Renal pelvis (tissue), 12 donors: ENCODE data around the gene PEX12. TPM values are rescaled to one million over a fixed set of nuclear protein-coding genes. Genes with fewer than 3 reads are reported as not detected.
"Not testable (repeated sequence)": the region's sequence is repeated elsewhere in the genome, so short reads cannot be mapped to it uniquely, and the experiment has no call there.

Source experiments
- DNase-seq: peaks from one replicate; pipeline ENCODE4 v3.0.0-alpha.2; 2013
- long read RNA-seq, 16 experiments: transcript quantifications; one replicate each; lab custom pipeline, GENCODE V29; 2026
- polyA plus RNA-seq, 3 donors: library from polyadenylated mRNA; unstranded; fragments of 120-200 nt; gene quantifications; one replicate each; pipeline ENCODE4 v1.2.1, GENCODE V29; 2013; ENCODE audit not compliant: insufficient read length in 3 of 3

The PEX12 gene
- 10 to 100 TPM; 10.3 to 11.5 (median 11.0) TPM for polyA plus RNA-seq
- long read RNA-seq, donor 1: 0 reads
- long read RNA-seq, donor 2, partial matches to known transcripts: 0 of 3 reads
- long read RNA-seq, donor 2, other reads (novel, unspliced or antisense): 0 of 3 reads
- long read RNA-seq, donor 3, partial matches to known transcripts: 26 of 35 reads
- long read RNA-seq, donor 3, other reads (novel, unspliced or antisense): 7 of 35 reads
- long read RNA-seq, donor 4, partial matches to known transcripts: 0 of 4 reads
- long read RNA-seq, donor 4, other reads (novel, unspliced or antisense): 0 of 4 reads
- long read RNA-seq, donor 5, partial matches to known transcripts: 0 of 1 reads
- long read RNA-seq, donor 5, other reads (novel, unspliced or antisense): 0 of 1 reads
- long read RNA-seq, donor 6, partial matches to known transcripts: 0 of 3 reads
- long read RNA-seq, donor 6, other reads (novel, unspliced or antisense): 0 of 3 reads
- long read RNA-seq, donor 7, transcript PEX12-201 (3 exons, 2,675 nt): major isoform, 5 of 5 reads
- long read RNA-seq, donor 7, partial matches to known transcripts: 0 of 5 reads
- long read RNA-seq, donor 7, other reads (novel, unspliced or antisense): 0 of 5 reads
- long read RNA-seq, donor 8, partial matches to known transcripts: 0 of 2 reads
- long read RNA-seq, donor 8, other reads (novel, unspliced or antisense): 0 of 2 reads
- long read RNA-seq, donor 9, partial matches to known transcripts: 0 of 2 reads
- long read RNA-seq, donor 9, other reads (novel, unspliced or antisense): 0 of 2 reads
- long read RNA-seq, donor 10, partial matches to known transcripts: 0 of 4 reads
- long read RNA-seq, donor 10, other reads (novel, unspliced or antisense): 0 of 4 reads
- long read RNA-seq, donor 11, partial matches to known transcripts: 0 of 1 reads
- long read RNA-seq, donor 11, other reads (novel, unspliced or antisense): 0 of 1 reads
- long read RNA-seq, donor 12, partial matches to known transcripts: 0 of 3 reads
- long read RNA-seq, donor 12, other reads (novel, unspliced or antisense): 0 of 3 reads
- long read RNA-seq, donor 13, partial matches to known transcripts: 0 of 1 reads
- long read RNA-seq, donor 13, other reads (novel, unspliced or antisense): 0 of 1 reads
- long read RNA-seq, donor 14: 0 reads
- long read RNA-seq, donor 15: 0 reads
- long read RNA-seq, donor 16, partial matches to known transcripts: 0 of 3 reads
- long read RNA-seq, donor 16, other reads (novel, unspliced or antisense): 0 of 3 reads

GRCh38 chr17:35578197-35578928, at the start of gene PEX12:
Gene PEX12, minus strand, starts transcription at chr17:35578571. Its CDS starts 550 bp downstream, at chr17:35578021.
- peak; percentile 94 for DNase-seq

GRCh38 chr17:35627417-35627816, 49.0 kb upstream of the PEX12 start:
- DNase-seq: peak; percentile 7

GRCh38 chr17:35621768-35622167, 43.4 kb upstream of the PEX12 start:
- DNase-seq: no peak

- no peak for DNase-seq
Measured at GRCh38 chr17:35618628-35619027, 40.3 kb upstream of the PEX12 start.

- DNase-seq: no peak
Measured at GRCh38 chr17:35617505-35617904, 39.1 kb upstream of the PEX12 start.

- DNase-seq: no peak
Measured at GRCh38 chr17:35616536-35616935, 38.2 kb upstream of the PEX12 start.

- no peak for DNase-seq
Measured at GRCh38 chr17:35614810-35615209, 36.4 kb upstream of the PEX12 start.

GRCh38 chr17:35612924-35613521, 34.7 kb upstream of the PEX12 start:
- peak; percentile 44 for DNase-seq

GRCh38 chr17:35610746-35611145, 32.4 kb upstream of the PEX12 start:
- DNase-seq: not testable (repeated sequence)

- DNase-seq: no peak
Measured at GRCh38 chr17:35609831-35610230, 31.5 kb upstream of the PEX12 start.

GRCh38 chr17:35607239-35607847, 29.0 kb upstream of the PEX12 start:
- DNase-seq: no peak

GRCh38 chr17:35605678-35606077, 27.3 kb upstream of the PEX12 start:
- no peak for DNase-seq

GRCh38 chr17:35603674-35604073, 25.3 kb upstream of the PEX12 start:
- DNase-seq: no peak

- no peak for DNase-seq
Measured at GRCh38 chr17:35597604-35598003, 19.2 kb upstream of the PEX12 start.

- DNase-seq: no peak
Measured at GRCh38 chr17:35596530-35597233, 18.3 kb upstream of the PEX12 start.

- no peak for DNase-seq
Measured at GRCh38 chr17:35596072-35596471, 17.7 kb upstream of the PEX12 start.

GRCh38 chr17:35588196-35588920, 10.0 kb upstream of the PEX12 start:
- DNase-seq: no peak

GRCh38 chr17:35587074-35587961, 8.9 kb upstream of the PEX12 start, which contains the start of gene AP2B1:
Gene AP2B1, plus strand, starts transcription at chr17:35587322. Its CDS starts 6,709 bp downstream, at chr17:35594031.
- peak; percentile 97 for DNase-seq
